C4-2B (cell line): Measurements from ENCODE around the gene SNRNP40.

Experiments
- CTCF ChIP-seq: fragments of 450-650 bp; conservative IDR thresholded peaks from 2 replicates; pipeline ENCODE4 v1.5.1; 2017; ENCODE audit warnings: mild to moderate bottlenecking
- ZFX ChIP-seq: fragments of 450-650 bp; IDR thresholded peaks from 2 replicates; pipeline ENCODE4 v1.6.1; 2017

- TF ChIP-seq CTCF (no peak), ZFX (no peak)
Measured at GRCh38 chr1:31241321-31241720, 55.3 kb downstream of the SNRNP40 start.
